ENCODE measurements around the gene CNNM3.

The CNNM3 gene

GRCh38 chr2:96866986-96867755 lies 51.1 kb downstream of the CNNM3 start:
- no peak for DNase-seq

DNA sequence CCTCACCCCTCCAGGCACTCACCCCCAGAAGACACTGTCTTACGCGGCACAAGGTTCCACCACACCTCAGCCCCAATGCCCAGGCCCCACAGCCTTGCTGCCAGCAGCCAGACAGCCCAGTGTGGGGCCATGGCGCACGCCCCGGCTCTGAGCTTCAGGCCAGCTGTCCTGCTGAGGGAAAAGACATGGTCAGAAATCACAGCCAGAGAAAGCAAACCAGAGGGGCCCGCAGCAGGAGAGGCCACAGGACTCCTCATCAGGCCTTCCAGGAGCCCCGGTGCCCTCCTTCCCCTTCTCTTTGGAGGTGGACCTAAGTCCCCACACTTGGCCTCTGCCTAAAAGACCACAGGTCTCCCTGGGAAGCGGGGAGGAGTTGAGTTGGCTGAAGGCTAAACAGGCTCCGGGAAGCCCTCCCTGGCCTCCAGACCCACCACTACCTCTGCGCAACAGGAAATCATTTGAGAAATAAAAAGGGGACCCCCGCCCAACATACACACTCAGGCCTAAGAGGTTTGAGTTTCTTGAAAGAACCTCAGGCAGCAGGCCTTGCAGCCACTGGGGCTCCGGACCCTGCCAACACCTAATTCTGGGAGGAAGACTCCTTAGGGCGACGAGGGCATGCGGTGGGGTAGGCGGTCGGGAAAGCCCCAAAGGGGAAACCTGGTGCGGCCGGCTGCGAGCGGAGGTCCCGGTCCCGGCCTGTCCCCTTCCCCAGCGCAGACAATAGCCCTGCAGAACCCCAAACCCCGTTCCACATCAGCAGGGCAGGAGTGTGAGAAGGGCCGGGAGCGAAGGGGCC lies 51.9 kb downstream of the CNNM3 start:
- DNase-seq: no peak

- peak; percentile 39 for DNase-seq
These were observed 52.6 kb downstream of the CNNM3 start for GRCh38 chr2:96868555-96869280.

DNA sequence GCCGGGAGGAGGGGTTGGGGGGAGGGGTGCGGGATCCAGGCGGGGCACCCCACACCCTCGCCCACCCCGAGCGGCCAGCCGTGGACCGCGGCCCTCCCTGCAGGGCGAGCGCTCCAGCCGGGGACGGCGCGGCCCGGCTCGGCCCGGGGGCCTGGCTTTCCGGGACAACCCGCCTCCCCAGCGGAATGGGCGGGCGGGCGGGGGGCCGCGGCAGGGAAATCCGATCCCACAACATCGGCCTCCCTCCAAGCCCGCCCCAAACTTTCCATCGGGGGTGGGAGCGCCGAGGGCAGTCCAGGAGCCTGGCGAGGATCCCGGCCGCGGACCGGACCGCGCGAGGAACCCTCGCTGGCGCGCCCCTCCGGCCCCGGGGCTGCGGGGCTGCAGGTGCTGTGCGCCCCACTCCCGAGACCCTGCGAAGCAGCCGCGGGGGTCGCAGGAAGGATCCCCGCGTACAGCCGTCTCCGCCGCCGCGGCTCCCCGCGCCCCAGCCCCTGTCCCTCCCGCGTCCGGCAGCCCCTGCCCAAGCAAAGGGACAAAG lies 53.3 kb downstream of the CNNM3 start:
- DNase-seq: no peak

GRCh38 chr2:96869822-96870625 lies 54.0 kb downstream of the CNNM3 start, which contains the start of gene SEMA4C:
SEMA4C (minus strand) TSS chr2:96870080; CDS start chr2:96867886, 2,194 bp downstream.
- no peak for DNase-seq

- no peak for DNase-seq
These were observed 54.7 kb downstream of the CNNM3 start for GRCh38 chr2:96870626-96871255.

GRCh38 chr2:96872591-96873349 lies 56.7 kb downstream of the CNNM3 start:
- DNase-seq: no peak

GRCh38 chr2:96873651-96874096 lies 57.6 kb downstream of the CNNM3 start:
- no peak for DNase-seq

- DNase-seq: no peak
These were observed 58.2 kb downstream of the CNNM3 start for GRCh38 chr2:96874198-96874831.

DNA sequence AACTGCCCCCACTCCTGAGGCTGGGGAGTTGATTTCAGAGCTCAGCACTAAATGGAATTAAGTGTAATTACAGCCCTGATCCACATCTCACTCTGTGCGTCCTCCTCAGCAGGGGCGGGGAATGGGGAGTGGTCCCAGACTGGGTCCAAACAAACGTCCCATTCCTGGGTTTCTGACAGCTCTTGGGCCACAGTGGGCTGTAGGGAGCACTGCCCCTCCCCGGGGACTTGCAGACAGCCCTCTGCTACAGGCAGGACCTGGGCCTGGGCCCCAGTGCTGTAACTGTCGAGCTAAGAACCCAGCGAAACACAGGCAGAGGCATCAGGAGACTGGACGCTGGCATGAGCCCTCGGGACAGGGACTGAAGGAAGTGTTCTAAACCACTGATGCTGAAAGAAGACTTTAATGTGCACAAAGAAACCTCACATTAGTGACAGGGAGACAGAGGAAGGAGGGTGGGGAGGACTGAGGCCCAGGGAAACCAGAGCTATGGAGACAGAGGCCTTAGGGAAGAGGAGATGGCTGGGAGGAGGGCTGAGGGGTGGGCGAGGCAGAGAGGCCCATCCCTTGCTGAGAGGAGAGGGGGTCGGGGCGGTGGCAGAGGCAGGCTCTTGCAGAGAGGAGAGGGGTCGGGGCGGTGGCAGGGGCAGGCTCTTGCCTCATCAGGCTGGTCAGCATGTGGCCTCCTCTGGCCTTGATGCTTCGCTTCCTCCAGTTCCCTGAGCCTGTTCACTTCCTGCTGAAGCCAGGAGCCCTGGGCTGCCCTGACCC lies 59.6 kb downstream of the CNNM3 start:
- no peak for DNase-seq

- DNase-seq: no peak
These were observed 60.4 kb downstream of the CNNM3 start for GRCh38 chr2:96876269-96877041.

GRCh38 chr2:96877042-96877451 lies 61.0 kb downstream of the CNNM3 start:
- no peak for DNase-seq

DNA sequence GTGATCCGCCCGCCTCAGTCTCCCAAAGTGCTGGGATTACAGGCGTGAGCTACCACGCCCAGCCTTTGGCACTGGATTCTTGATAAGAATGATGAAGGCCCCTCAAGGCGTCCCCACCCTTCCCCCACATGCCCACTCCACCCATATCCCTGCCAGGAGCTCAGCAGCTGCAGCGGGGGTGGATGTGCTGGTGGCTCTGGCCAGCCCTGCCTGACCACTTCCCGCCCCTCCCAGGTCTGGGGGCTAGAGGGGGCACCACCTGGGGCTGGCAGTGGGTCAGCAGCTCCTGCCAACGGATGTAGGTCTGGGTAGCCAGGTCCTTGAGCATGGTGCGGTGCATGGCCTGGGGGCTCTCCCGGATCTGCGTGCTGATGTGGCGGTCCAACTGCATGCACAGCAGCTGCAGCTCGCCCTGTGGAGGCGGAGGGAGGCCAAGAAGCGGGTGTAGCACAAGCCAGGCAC lies 61.6 kb downstream of the CNNM3 start:
- no peak for DNase-seq

DNA sequence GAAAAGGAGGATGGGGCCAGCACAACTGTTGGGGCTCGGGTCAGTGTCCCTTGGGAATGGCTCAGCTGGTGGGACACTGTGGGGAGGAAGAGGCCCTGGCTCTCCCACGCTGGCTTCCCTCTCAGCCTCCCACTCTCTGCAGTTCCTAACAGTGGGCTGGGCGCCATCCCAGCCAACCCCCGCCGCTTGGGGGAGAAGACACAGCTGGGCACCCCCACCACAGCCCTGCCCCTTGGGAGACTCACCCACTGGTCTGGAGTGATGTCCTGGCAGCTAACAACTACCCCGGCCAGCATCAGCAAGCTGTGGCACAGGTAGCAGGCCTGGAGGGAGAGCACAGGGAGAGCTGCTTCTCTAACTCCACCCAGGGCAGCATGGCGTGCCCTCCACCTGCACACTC lies 62.1 kb downstream of the CNNM3 start:
- no peak for DNase-seq

- no peak for DNase-seq
These were observed 62.9 kb downstream of the CNNM3 start for GRCh38 chr2:96878796-96879544.

DNA sequence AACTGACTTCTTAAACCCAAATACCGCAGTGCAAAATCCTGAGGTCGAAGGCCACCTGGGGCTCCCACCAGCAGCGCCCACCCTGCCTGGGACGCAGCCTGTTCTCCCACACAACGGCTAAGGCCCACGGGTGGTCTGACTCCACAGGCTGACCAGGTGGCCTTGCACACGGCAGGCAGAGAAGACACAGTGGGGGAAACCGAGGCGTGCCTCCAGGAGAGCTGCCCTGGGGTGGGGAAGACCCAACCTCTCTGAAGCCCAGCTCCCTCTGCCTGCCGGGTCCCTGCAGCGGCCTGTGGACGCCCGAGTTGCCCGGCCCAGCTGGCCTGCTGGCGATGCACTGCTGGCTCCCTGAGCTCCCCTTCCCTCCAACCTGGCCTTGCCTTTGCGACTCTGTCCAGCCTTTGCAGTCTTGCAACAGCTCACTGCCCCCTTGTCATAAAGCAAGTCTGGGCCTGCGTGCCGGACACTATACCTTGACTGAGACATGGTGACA lies 63.5 kb downstream of the CNNM3 start:
- DNase-seq: no peak

DNA sequence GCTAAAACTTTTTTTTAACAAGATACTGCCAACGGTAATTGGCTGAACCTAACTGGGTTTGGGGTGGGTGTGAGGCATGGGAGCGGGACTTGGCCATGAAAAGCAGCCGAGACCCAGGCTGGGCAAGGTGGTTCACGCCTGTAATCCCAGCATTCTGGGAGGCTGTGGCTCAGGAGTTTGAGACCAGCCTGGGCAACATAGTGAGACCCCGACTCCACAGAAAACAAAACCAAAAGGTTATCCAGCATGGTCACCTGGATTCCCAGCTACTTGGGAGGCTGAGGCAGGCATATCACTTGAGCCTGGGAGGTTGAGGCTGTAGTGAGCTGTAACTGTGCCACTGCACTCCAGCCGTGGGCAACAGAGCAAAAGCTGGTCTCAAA lies 64.8 kb downstream of the CNNM3 start:
- DNase-seq: no peak
